ENCODE results near the gene YIF1A.

DNA sequence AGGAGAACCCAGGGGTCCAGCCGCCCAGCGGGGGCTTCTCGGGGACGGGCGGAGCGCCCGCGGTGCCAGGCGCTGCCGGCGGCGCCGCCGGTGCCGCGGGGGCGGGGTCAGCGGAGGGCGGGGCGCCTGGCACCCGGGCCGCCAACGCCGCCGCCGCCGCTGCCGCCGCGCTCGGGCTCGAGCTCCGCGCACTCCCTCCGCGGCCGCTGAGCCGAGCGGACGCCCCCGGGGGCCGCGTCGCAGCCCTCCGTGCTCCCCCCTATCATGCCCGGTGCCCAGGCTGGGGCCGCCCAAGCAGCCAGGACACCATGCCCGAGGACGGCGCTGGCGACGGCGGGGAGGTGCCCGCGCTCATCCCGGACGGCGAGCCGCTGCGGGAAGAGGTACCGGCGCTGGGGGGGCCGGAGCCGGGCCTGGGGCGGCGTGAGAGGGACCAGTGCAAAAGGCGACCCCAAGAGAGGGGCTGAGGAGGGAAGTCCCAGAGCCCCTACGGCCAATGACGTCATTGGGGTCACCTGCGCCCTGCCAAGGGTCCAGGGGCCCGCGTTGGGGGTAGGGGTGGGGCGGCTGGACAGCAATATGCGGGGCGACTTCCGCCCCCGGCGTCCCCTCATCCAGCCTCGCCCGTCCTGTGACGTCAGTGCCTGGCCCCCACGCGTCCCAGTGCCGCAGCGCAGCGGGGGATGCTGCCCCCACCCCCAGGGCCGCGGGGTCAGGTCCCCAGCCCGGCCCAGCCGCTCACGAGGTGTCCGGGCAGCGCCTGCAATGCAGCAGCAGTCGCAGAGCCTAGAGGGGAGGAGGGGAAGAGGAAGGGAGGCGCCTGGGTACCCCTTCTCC is 3.0 kb upstream of the YIF1A start, which contains the start of gene TMEM151A:
- TF ChIP-seq NRF1 (IDR thresholded peaks at IDR 0.05; ENCODE audit: low read depth, low read length) (no peak), NFIC (IDR thresholded peaks at IDR 0.05; ENCODE audit: borderline replicate concordance) (no peak)
- TF ChIP-seq, protein P1, sequence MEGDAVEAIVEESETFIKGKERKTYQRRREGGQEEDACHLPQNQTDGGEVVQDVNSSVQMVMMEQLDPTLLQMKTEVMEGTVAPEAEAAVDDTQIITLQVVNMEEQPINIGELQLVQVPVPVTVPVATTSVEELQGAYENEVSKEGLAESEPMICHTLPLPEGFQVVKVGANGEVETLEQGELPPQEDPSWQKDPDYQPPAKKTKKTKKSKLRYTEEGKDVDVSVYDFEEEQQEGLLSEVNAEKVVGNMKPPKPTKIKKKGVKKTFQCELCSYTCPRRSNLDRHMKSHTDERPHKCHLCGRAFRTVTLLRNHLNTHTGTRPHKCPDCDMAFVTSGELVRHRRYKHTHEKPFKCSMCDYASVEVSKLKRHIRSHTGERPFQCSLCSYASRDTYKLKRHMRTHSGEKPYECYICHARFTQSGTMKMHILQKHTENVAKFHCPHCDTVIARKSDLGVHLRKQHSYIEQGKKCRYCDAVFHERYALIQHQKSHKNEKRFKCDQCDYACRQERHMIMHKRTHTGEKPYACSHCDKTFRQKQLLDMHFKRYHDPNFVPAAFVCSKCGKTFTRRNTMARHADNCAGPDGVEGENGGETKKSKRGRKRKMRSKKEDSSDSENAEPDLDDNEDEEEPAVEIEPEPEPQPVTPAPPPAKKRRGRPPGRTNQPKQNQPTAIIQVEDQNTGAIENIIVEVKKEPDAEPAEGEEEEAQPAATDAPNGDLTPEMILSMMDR (IDR thresholded peaks at IDR 0.05), result no peak

All from SK-N-SH (cell line).